ENCODE measurements around the gene FCF1. TPM values are rescaled to one million over a fixed set of nuclear protein-coding genes. Genes with fewer than 3 reads are reported as not detected.

FCF1 gene
- total and polyA plus RNA-seq, 9 of the 15 experiments (the other 6 are each of a cell fraction or from before 2014, with no cell fraction given): 6.8 to 91.9 (median 40.0) TPM

DNA sequence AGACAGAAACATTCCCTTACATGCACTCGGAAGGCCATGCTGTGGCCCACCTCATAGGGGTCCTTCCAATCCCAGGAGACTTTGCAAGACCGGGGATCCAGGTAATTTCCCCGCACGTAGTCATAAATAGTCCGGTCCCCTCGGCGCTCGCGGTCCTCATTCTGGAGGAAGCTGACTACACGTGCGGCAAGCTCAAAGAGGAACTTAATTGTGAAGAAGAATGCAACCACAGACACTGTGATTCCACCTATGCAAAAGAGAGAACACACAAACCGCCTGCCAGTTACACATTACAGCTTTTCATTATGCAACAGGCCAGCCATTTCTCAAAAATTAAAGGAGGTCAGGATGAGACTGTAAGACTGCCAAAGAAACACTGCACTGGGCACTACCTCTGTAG, 28.5 kb upstream of the FCF1 start (continued):
- TF ChIP-seq THRAP3 (IDR thresholded peaks at IDR 0.05; ENCODE audit: borderline replicate concordance) (no peak), KLF16 (IDR thresholded peaks at IDR 0.05) (no peak), CEBPG (CRISPR knock-in tag; IDR thresholded peaks at IDR 0.05) (no peak), CEBPG (tag; conservative IDR thresholded peaks at IDR 0.05 in 1 of 2, IDR thresholded peaks at IDR 0.05 in 1 of 2) (no peak), ZNF134 (CRISPR knock-in tag; conservative IDR thresholded peaks at IDR 0.05) (no peak), ZNF174 (CRISPR knock-in tag; IDR thresholded peaks at IDR 0.05) (no peak), CHD1 (IDR thresholded peaks at IDR 0.05; ENCODE audit: low read length) (no peak), TCF15 (CRISPR knock-in tag; IDR thresholded peaks at IDR 0.05) (no peak)
- TF ChIP-seq, protein P1, sequence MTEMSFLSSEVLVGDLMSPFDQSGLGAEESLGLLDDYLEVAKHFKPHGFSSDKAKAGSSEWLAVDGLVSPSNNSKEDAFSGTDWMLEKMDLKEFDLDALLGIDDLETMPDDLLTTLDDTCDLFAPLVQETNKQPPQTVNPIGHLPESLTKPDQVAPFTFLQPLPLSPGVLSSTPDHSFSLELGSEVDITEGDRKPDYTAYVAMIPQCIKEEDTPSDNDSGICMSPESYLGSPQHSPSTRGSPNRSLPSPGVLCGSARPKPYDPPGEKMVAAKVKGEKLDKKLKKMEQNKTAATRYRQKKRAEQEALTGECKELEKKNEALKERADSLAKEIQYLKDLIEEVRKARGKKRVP (CRISPR knock-in tag; IDR thresholded peaks at IDR 0.05): no peak

- Histone ChIP-seq H2AFZ (ENCODE audit: low read depth, low read length) (no peak overlapping the region), H3K4me1 (replicated peaks in 1 of 2; ENCODE audit: control insufficient read depth in 2 of 2, insufficient read depth in 2 of 2, low read length in 2 of 2) (peaks cover 0 to 15% of the 10 kb centered on the region in 2 experiments; a peak in 2 of 5 replicates), H3K9me1 (ENCODE audit: control insufficient read depth, insufficient read depth, low read length) (no peaks in the 10 kb centered on the region), H3K9me3 (replicated peaks; ENCODE audit: control insufficient read depth, insufficient read depth, low read depth, low read length) (no peaks in the 10 kb centered on the region), H3K27me3 (ENCODE audit: control insufficient read depth in 2 of 2, insufficient read depth in 2 of 2, low read length in 2 of 2) (no peaks in the 10 kb centered on the region), H3K9ac (ENCODE audit: insufficient read depth in 1 of 2, low read depth in 2 of 2, low read length in 2 of 2) (no peak overlapping the region), H3K4me3 (no peak overlapping the region), H3K36me3 (ENCODE audit: control insufficient read depth, insufficient read depth, low read length) (peaks cover 58% of the 10 kb centered on the region; the same call in 2 of the 3 replicates), H4K20me1 (replicated peaks; ENCODE audit: control insufficient read depth, insufficient read depth, low read length) (no peaks in the 10 kb centered on the region; the same call in 1 of the 2 replicates), H3K79me2 (ENCODE audit: control insufficient read depth, insufficient read depth, low read length) (no peaks in the 10 kb centered on the region), H3K4me2 (ENCODE audit: insufficient read depth, low read length) (no peak overlapping the region), H3K27ac (ENCODE audit: extremely low read depth, low read depth, low read length) (no peak overlapping the region)
- no TSS peak for BruUV-seq (replicated peaks)
- in situ Hi-C loops (cut with MboI): no loop called here
- intact Hi-C loops (cut with micrococcal nuclease): no loop called here
- TF ChIP-seq SRSF7 (optimal IDR thresholded peaks at IDR 0.05; ENCODE audit: low read depth, low read length) (no peak), HNRNPL (IDR thresholded peaks at IDR 0.05; ENCODE audit: low read depth, low read length) (no peak), TCF7 (IDR thresholded peaks at IDR 0.05; ENCODE audit: borderline replicate concordance) (no peak), SPI1 (IDR thresholded peaks at IDR 0.05; ENCODE audit: borderline replicate concordance, low read depth, low read length) (0 out of 2 replicates have a peak, but pooled peaks have one; percentile 27), SRSF9 (IDR thresholded peaks at IDR 0.05; ENCODE audit: borderline replicate concordance, low read depth, low read length) (no peak)
- DNase-seq (ENCODE audit: extremely low read depth in 1 of 4, low spot score in 3 of 4): no peak
- ATAC-seq: no peak
- WGBS (ENCODE audit: insufficient coverage, low coverage, missing lambda C conversion rate): 100% methylated on average over 1 of the region's 2 CpGs
- POLR2A ChIA-PET: interaction anchor here (1.3 kb wide), 1 partner anchor 20 kb away, joined by 3 read pairs; no protein-coding TSS in a partner anchor
- CTCF ChIA-PET (ENCODE audit: low intra/inter-chr PET ratio): no interaction called here
- no peak for FAIRE-seq
Observed at GRCh38 chr14:74685056-74685455, 27.9 kb upstream of the FCF1 start.
